Mucosa of gallbladder (tissue), 1 donor: ENCODE results near the gene ANP32E. TPM values are rescaled to one million over a fixed set of nuclear protein-coding genes. Genes with fewer than 3 reads are reported as not detected.

ENCODE experiments used
- DNase-seq: peaks from one replicate; pipeline ENCODE4 v3.0.0-alpha.2; 2020; ENCODE audit warnings: low spot score
- total RNA-seq: library from RNA; stranded (reverse); gene quantifications from one replicate; pipeline ENCODE4 v1.2.1, GENCODE V29; 2021
- donor health status: DM: no; HTN: no; CAD: no.

Gene ANP32E
- 20.8 TPM for total RNA-seq

GRCh38 chr1:150235852-150236613 lies at the start of gene ANP32E:
Gene ANP32E (minus strand): TSS chr1:150236112. CDS start chr1:150235786, 326 bp downstream.
- peak; percentile 97 for DNase-seq

DNA sequence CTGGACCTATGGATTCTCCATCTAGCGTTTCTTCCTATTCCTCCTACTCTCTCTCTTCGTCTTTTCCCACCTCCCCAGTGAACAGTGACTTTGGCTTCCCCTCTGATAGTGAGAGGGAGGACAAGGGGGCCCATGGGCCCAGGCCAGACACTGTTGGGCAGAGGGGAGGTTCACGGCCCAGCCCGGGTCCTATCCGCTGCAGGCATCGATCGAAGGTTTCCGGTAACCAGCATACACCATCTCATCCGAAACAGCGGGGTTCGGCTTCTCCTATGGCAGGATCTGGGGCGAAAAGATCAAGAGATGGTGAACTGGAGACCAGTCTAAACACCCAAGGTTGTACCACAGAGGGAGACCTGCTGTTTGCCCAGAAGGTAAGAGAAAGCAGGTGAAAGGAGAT lies 47.3 kb upstream of the ANP32E start:
- no peak for DNase-seq

- peak; percentile 19 for DNase-seq
Observed at GRCh38 chr1:150282558-150282958, 46.6 kb upstream of the ANP32E start.

DNA sequence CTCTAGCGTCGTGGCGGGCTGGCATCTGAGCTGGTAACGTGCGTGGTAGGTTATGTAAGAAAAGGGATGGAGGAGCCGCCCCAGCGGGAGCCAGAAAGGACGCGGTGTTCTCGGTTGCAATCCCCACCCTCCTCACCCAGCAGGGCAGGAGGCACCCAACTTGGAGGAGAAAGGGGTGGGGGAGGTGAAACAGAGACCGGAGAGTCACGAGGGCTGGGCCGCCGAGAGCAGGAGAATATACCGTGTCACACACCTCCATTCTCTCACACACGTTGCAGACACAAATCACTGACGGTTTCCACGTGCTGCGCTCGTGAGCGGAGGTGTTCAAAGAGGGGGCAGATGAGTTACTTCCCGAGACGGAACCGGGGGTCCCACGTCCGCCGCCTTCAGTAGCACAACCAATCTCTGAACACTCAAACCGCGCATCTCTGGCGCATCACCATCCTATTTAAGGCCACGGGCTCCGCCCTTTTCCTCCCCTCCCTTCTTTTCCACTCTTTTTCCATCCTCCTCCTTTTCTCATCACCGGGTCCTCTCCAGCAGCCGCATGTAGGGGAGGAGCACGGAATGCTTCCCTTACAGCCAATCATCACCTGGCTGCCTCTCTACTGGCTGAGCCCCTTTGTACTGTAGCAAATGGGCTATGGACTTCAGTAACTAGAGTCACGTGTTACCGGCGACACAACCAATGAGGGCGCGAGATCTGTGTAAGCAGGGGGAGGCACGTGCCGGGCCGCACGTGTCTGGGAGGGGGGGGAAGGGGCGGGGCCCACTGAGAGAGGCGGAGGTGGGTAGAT lies 46.0 kb upstream of the ANP32E start, which contains the start of gene CIART:
Gene CIART (plus strand): TSS at position 797 of the 800 bp plus-strand sequence. CDS start 714 bp downstream, outside the sequence.
- DNase-seq: peak; percentile 96

DNA sequence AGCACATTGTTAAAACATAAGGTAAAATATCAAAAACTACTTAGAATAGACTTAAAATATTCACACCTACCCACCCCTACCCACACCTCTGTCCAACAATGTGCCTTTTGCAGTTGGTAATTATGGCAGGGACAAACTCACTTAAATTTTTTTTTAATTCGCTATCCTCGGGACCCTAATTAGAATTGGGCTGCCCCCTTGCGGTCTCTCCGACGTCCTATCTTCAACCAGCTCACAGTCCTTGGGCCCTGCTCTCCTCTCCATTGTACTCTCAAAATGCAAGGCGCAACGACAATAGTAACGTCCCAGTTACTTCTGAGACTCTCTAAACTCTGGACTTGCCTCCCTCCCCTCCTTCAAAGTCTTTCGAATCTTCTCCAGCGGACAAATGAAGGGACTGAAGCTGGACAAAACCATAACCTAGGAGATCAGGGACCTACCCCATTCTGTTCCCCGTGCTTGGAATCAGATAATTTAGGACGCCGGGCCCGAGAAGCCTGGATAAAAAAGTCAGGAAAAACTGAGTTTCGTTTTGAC lies 45.4 kb upstream of the ANP32E start:
- DNase-seq: peak; percentile 72

DNA sequence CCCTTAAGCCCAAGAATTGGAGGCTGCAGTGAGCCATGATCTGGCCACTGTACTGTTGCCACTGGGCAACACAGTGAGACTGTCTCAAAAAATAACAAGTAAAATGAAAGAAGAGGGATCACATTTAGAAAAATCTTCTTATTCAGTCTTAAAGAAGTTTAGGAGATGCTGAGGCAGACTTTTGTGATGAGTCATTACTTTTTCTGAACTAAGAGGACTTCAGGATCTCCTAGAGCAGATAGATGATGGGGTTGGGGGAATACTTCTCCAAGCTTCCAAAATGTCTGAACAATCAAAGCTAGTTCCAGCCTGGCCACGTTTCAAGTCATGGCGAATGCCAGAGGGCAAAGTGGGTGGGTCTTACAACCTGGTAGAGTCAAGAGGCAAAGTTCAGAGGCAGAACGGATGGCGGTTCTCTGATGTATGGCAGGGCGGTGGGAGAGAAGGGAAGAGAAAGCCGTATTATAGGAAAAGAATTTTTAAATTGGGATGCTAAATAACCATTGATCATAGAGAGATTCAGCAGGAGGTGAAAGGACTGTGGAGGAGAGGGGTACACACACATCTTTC lies 44.3 kb upstream of the ANP32E start:
- no peak for DNase-seq

- no peak for DNase-seq
Observed at GRCh38 chr1:150273311-150273710, 37.4 kb upstream of the ANP32E start.

- no peak for DNase-seq
Observed at GRCh38 chr1:150271291-150271959, 35.5 kb upstream of the ANP32E start.

GRCh38 chr1:150269451-150269850 lies 33.5 kb upstream of the ANP32E start:
- no peak for DNase-seq

DNA sequence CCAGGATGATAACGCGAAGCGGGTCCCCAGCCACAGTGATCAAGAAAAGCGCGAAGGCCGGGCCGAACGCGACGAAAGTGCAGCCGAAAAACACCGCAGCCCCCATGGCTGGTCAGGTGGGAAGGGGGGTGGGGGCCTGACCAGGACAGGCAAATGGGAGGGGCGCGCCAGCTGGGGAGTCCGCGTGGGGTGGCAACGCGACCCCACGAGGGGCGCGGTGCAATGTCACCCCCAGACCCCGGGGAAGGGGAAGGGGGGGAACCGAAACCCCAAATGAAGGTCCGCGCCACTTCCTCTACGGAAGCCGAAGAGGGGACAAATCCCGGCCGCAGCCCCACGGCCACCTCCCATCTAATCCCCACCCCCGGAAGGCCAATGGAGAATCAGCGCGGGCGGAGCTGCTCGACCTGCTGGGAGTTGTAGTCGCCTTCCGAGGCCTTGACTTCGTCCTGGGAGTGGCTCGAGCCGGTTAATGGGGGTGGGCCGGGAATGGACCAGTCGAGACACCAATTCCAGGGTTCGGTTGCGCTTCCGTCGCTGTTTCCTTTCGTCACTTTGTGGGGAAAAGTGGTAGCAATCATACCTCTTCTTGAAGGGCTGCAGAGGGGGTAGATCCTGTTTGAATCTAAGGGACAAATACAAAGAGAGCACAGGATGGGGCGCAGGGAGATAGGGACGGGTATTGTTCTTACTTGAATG lies 32.9 kb upstream of the ANP32E start, which contains the start of gene APH1A:
Gene APH1A (minus strand): TSS at position 312 of the 699 bp plus-strand sequence. CDS start 206 bp downstream, at position 106.
- DNase-seq: peak; percentile 97

DNA sequence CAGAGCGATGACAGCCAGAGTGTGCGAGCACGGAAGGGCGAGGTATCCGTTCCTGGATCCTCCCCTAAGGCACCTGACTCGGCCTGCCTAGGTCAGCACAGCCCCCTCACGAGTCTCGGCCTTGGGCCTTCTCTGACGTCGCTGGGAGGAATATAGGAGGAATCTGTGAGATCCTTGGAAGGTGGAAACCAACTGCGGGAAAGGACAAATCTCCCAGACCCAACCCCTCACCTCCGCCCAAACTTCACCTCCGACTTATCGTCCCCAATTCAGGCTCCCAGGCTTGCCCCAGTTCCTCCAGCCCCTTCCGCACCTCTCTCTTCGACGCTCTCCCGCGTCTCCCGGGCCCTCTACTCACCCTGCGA lies 32.4 kb upstream of the ANP32E start:
- no peak for DNase-seq

- no peak for DNase-seq
Observed at GRCh38 chr1:150267896-150268295, 32.0 kb upstream of the ANP32E start.

GRCh38 chr1:150263549-150263948 lies 27.6 kb upstream of the ANP32E start:
- DNase-seq: no peak

DNA sequence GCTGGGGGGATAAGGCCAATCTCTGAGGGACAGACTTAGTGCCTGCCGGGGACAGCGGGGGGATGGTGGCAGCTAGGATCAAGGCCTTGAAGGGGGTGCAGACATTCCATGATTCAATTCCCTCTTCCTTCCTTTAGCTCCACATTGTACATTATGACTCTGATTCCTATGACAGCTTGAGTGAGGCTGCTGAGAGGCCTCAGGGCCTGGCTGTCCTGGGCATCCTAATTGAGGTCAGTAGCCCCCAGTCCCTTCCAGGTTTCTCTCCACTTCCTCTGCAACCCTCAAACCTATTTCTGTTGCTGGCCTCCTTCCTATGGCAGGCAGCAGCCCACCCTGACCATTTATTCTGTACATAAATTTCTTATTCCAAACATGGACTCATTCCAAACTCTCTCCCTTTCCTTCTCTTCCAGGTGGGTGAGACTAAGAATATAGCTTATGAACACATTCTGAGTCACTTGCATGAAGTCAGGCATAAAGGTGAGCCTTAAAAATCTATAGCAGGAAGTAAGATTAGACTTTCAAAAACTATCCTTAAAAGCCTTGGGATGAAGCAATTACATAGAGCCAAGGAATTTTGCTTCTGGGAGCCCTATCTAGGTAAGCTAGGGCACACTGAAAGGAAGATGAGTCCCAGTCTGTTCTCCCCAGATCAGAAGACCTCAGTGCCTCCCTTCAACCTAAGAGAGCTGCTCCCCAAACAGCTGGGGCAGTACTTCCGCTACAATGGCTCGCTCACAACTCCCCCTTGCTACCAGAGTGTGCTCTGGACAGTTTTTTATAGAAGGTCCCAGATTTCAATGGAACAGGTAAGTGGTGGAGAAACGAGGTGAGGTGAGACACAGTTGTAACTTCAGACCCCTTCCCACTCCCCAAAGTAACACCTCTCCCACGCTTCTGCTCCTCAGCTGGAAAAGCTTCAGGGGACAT lies 26.7 kb upstream of the ANP32E start:
- no peak for DNase-seq

DNA sequence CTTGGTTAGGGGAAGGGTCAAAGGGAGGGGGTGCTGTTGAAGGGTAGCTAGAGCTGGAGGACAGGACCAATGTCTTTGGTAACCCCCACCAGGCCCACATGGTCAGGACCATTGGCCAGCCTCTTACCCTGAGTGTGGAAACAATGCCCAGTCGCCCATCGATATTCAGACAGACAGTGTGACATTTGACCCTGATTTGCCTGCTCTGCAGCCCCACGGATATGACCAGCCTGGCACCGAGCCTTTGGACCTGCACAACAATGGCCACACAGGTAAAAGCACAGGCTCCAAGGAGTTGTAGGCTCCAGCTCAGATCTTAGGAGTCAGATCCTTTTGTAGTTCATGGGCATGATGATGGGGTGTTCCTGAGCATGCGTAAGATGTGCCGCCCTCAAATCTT lies 25.5 kb upstream of the ANP32E start:
- no peak for DNase-seq

GRCh38 chr1:150259758-150260669 lies 24.1 kb upstream of the ANP32E start:
- DNase-seq: peak; percentile 59

GRCh38 chr1:150259217-150259616 lies 23.3 kb upstream of the ANP32E start:
- no peak for DNase-seq
